ENCODE measurements around the gene NRG4. TPM values are rescaled to one million over a fixed set of nuclear protein-coding genes. Genes with fewer than 3 reads are reported as not detected.

NRG4 gene
- total RNA-seq, 1 experiment from 2014 or later: 1.0 TPM

- Histone ChIP-seq H3K27me3 (ENCODE audit: insufficient read depth, low read length) (peaks cover 22% of the 10 kb centered on the region), H2AFZ (ENCODE audit: low read depth, low read length, poor library complexity, severe bottlenecking) (peak within 1 kb of the TSS; percentile 72), H3K4me3 (replicated peaks in 1 of 2; ENCODE audit: low read depth in 1 of 2, low read length in 2 of 2) (peak within 1 kb of the TSS; percentile 46 to 59), H3K9me2 (ENCODE audit: insufficient read depth) (peaks cover 4% of the 10 kb centered on the region), H3K9me3 (ENCODE audit: control insufficient read depth in 1 of 2, insufficient read depth in 1 of 2, low read depth in 1 of 2, low read length in 2 of 2) (no peaks in the 10 kb centered on the region), H4K20me1 (ENCODE audit: insufficient read depth) (no peaks in the 10 kb centered on the region), H3K4me2 (ENCODE audit: low read length) (peak within 1 kb of the TSS; percentile 87), H3K79me2 (ENCODE audit: insufficient read depth, low read length) (no peaks in the 10 kb centered on the region), H3K9ac (ENCODE audit: low read length) (peak within 1 kb of the TSS; percentile 32), H3K4me1 (ENCODE audit: control insufficient read depth in 1 of 2, insufficient read depth in 2 of 2, low read length in 2 of 2) (peaks cover 9 to 30% of the 10 kb centered on the region in 2 experiments), H3K27ac (ENCODE audit: low read depth, low read length) (no peak within 1 kb of the TSS), H3K36me3 (ENCODE audit: control insufficient read depth in 1 of 2, insufficient read depth in 2 of 2, low read length in 2 of 2) (no peaks in the 10 kb centered on the region)
- peak; percentile 76 for ATAC-seq
- TF ChIP-seq ELF1 (IDR thresholded peaks at IDR 0.05; ENCODE audit: borderline replicate concordance, low read depth): no peak
- no peak for TF ChIP-seq ATF3 (IDR thresholded peaks at IDR 0.05)
- TF ChIP-seq SP1 (IDR thresholded peaks at IDR 0.05; ENCODE audit: low read depth): no peak
- TF ChIP-seq RAD21 (IDR thresholded peaks at IDR 0.05; ENCODE audit: low read depth): no peak
- no peak for TF ChIP-seq ZNF274 (IDR thresholded peaks at IDR 0.05; ENCODE audit: low read depth, low read length)
- no peak for TF ChIP-seq REST (IDR thresholded peaks at IDR 0.05; ENCODE audit: low read depth)
- TF ChIP-seq CTCF (IDR thresholded peaks at IDR 0.05 in 2 of 3, conservative IDR thresholded peaks at IDR 0.05 in 1 of 3; ENCODE audit: borderline replicate concordance in 1 of 3, insufficient read depth in 1 of 3, low read depth in 2 of 3, low read length in 2 of 3): no peak
- no peak for TF ChIP-seq SRF (IDR thresholded peaks at IDR 0.05; ENCODE audit: low read depth)
- TF ChIP-seq EZH2 (IDR thresholded peaks at IDR 0.05): no peak
- no peak for TF ChIP-seq CEBPB (IDR thresholded peaks at IDR 0.05; ENCODE audit: low read depth)
- TF ChIP-seq ZBTB33 (IDR thresholded peaks at IDR 0.05; ENCODE audit: extremely low read depth, insufficient replicate concordance, low read length): no peak
- no peak for TF ChIP-seq YY1 (IDR thresholded peaks at IDR 0.05; ENCODE audit: extremely low read depth, insufficient replicate concordance, low read depth, low read length)
- no peak for TF ChIP-seq MAX (IDR thresholded peaks at IDR 0.05)
- TF ChIP-seq SIN3A (IDR thresholded peaks at IDR 0.05; ENCODE audit: low read depth): no peak
- BruUV-seq (replicated peaks): no TSS peak
- intact Hi-C loops (cut with micrococcal nuclease): loop anchor here (10.0 kb wide), 1 partner anchor 245 kb away; no protein-coding TSS in a partner anchor
- no peak for DNase-seq (ENCODE audit: low read depth, low spot score)
- ChIA-PET CTCF (interaction anchor here (1.3 to 4.7 kb wide), 4 partner anchors 12 to 249 kb away, joined by 3 to 97 read pairs (median 4); no protein-coding TSS in a partner anchor), RAD21 (ENCODE audit: low non-redundant PET in 1 of 2, low total read pairs in 2 of 2, uncharacterized antibody in 2 of 2, unreplicated experiment in 2 of 2) (interaction anchor here (1.3 to 2.0 kb wide), 2 partner anchors 80 kb away, joined by 4 to 6 read pairs; no protein-coding TSS in a partner anchor), POLR2A (interaction anchor here (0.6 to 1.6 kb wide), 2 partner anchors 47 to 79 kb away, joined by 3 to 4 read pairs; no protein-coding TSS in a partner anchor)
Measured at GRCh38 chr15:76059320-76060117, 47.3 kb upstream of the NRG4 start, which contains the start of gene TMEM266. Gene TMEM266 (plus strand): TSS chr15:76059985. CDS start chr15:76134264, 74,279 bp downstream.

Measured in HCT116 (cell line).